Erythroblast (primary cell): ENCODE measurements around the gene KLHL29.

Source experiments
- DNase-seq, 2 experiments: peaks; one replicate each; lab custom pipeline; 2025; lab: John Stamatoyannopoulos, UW
- GATA1 ChIP-seq: IDR thresholded peaks from 2 replicates; pipeline ENCODE4 v1.6.1; 2011; ENCODE audit warnings: low read depth, mild to moderate bottlenecking, control low read depth, low read length, moderate library complexity
- POLR2A ChIP-seq: IDR thresholded peaks from 2 replicates; pipeline ENCODE4 v1.6.1; 2011; ENCODE audit warnings: mild to moderate bottlenecking, low read length

The KLHL29 gene

DNA sequence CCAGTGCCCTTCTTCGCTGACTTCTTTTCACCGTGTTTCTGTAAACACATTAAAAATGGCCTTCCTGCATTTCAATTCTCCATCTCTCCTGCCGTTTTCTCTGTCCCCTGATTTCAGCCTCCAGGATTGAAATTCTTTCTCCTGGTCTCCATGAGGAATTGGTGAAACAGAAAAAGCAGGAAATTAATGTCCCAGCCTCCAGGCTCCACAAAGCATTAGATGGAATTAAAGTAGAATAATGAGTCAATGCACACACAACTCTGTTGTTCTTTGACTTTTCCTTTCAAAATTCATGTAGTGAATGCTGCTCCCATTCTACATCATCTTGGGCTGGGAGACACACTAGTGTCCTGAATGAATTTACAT is 209.5 kb downstream of the KLHL29 start:
- DNase-seq = no peak
- no peak for TF ChIP-seq GATA1
- no peak for TF ChIP-seq POLR2A

DNA sequence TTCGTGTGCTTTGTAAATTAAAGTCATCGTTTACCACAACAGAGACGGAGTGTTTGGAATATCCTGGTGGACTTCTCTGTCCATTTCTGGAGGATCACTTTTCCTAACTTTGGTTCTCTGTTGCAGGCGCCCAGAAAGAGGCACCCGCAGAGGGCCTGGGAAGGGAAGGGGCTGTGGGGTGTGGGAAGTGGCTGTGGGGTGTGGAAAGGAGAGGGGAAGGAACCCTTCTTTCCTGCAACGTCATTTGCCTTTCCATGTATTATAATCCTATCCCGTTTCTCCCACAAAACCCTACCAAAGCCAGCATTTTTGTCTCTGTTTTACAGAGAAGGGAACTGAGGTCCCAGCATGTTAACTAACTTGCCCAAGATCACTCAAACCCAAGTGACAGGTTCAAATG is 210.0 kb downstream of the KLHL29 start:
- DNase-seq = no peak
- TF ChIP-seq GATA1 (no peak), POLR2A (no peak)

DNA sequence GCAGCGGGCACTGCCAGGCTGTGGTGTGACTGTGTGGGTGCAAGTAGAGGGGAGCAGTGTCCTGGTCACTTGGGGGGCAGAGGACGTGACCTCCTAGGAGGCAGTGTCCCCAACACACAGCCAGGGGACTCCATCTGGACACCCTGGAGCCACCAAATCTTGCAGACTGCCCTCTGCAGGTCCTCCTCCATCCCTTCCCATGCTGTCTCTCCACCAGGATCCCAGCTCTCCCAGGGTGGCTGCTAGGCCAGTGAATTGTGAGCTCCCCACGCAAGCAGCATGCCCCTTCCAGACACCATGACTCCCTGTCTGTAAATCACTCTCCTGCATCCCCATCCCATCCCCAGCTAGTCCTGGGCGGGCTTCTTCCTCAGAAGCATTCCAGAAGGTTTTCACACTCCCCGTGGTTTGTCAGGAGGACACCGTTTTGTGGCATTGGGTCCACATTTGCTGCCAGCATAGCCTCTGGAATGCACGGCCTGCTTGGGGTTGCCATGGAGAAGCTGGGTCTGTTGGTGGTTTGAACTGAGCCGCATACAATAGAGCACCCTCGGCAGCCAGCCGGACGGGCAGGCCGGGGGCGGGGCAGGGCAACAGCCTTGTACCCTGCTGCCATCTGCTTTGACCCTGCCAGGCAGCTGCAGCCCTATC is 210.7 kb downstream of the KLHL29 start:
- TF ChIP-seq GATA1 (no peak), POLR2A (no peak)
- no peak for DNase-seq

DNA sequence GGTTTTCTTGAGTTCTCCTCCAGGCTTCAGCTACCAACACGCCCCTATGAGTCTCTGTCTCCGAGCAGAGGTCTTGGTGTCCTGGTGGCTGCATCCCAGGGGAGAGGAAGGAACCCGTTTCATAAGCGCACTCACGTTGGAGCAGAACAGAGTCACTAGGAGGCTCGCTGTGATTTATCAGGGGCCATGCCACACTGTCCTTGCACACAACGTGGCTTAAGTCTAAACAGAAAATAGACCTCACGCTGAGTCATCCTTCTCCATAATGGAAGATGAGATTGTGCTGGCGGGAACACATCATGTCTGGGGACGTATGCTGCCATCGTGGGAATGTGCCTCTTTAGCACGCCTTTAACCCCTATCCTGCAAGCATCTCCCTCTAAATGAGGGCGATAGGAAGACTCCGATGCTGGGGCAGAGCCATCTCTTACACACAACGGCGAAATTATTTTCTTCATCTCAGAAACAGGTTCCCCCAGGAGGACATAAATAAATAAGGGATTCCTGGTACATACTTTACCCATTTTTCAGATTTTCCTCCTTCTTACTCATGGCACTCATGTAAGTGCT is 211.4 kb downstream of the KLHL29 start:
- no peak for DNase-seq
- TF ChIP-seq POLR2A (no peak), GATA1 (no peak)

DNA sequence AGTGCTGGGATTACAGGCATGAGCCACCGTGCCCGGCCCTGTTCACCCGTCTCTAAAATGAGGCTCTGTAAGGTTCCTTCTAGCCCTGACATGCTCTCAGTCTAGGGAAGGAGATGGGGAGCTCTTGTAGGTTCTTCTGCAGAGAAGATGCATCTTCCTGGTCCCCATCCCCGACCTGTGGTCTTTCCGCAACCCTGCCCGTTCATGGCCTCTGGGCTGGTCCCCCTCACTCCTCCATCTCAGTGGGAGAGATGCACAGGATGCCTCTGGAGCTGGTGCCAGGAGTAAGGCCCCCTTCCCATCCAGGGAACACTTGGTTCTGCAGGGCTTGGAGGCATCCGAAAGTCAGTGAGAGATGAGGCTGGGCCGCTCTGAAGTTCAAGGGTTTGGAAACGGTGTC is 212.7 kb downstream of the KLHL29 start:
- no peak for DNase-seq
- TF ChIP-seq GATA1 (no peak), POLR2A (no peak)

DNA sequence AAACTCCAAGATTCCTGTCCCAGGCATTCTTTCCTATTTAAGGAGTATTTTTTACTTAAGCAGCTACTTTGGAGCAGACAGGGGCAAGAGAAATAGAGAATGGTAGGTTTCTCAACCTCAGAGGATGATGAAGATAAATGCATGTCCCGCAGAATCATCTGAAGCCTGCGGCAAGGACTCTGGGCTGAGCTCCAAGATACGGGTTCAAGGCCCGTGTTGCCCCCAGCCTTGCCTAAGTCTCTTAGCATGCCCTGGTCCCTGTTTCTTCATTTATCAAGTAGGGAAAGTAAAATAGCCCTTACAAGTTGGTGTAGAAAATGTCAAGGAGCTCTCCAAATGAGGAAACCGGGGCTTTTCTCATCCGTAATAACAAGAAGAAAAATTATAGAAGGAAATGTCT is 214.0 kb downstream of the KLHL29 start:
- TF ChIP-seq POLR2A (no peak), GATA1 (no peak)
- no peak for DNase-seq

DNA sequence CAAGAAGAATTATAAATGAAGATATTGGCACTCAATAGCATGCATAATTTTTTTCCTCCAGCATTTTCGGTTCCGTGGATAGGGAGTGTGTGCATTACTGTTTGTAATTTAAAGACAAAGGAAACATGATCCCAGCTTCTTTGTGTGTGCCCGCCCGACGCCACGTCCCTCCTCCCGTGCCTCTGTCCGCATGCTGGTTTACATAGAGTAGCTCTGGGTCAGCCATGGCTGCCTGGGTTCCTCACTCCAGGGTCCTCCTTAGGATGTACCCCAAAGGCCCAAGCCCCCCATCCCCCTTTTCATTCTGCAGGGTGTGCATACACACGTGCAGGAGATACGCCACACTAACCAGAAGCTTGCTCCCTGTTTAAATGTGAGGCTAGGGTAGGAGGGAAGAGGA is 214.7 kb downstream of the KLHL29 start:
- DNase-seq = no peak
- TF ChIP-seq POLR2A = no peak
- no peak for TF ChIP-seq GATA1

DNA sequence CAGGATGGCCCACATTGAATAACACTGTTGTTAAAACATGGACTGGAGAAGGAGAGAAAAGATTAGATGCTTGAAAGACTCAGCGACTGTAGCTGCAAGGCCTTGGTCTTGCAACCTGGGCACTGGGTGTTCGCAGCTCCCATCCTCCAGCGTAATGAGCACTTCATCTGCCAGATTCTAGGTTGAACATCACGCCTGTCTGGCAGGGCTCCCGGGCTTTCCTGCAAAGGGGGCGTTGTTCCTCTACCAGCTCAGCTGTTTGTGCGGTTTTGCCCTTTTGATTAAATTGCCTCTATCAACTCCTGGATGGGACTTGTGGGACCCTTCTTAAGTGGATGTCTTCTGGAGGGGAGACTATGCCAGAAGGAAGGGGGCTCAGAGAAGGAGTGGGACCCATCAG is 215.4 kb downstream of the KLHL29 start:
- no peak for DNase-seq

DNA sequence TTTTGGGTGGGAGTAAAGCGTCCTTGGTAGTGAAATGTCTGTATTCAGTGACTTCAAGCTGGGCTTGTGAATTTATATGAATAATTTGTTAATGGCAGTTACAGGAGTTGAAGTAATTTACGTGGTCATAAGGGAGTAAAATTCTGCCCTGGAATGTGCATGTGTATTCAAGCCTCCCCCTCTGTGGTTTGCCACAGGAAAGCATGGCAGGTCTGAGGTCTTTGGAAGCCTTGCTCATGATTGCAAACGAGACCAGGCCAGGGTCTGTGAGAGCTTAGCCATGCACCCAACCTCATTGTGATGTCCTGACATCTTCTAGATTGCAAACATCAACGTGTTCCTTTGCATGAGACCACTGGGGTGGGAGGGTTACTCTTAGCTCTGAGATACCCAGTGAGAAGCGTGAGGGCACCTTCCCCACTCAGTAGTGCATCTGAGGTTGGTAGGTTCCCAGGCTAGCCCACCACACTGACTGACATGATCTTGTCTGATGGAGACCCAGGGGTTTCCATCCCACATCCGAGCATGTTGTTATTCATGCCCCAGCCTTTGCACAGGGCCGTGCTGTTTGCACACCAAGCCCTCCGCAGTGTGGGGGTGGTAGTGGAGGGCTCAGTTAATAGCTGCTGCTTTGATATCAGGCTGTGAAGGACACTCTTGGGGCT is 216.5 kb downstream of the KLHL29 start:
- no peak for DNase-seq
- no peak for TF ChIP-seq POLR2A
- no peak for TF ChIP-seq GATA1

More for the DNA sequence above, 215.4 kb downstream of the KLHL29 start:
- TF ChIP-seq POLR2A (no peak), GATA1 (no peak)

DNA sequence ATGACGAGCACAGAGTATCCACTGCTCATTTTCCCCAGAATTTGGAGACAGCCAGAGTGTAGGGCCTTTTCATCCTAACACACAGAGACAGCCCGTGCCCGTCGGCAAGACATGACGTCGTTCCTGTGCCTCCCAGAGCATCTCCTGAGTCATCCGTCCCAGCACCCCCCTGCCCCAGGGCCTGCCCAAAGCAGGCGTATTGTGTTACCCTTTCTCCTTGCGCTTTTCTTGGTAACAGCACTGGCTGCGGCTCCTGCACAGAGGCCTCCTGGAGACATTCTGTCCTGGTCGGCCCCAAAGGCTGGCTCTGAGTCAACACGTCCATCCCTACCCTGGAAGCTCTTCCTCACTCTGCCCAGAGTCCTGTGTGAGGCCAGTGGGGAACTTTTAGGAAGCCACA is 217.1 kb downstream of the KLHL29 start:
- no peak for DNase-seq
- TF ChIP-seq POLR2A = no peak
- TF ChIP-seq GATA1 = no peak

DNA sequence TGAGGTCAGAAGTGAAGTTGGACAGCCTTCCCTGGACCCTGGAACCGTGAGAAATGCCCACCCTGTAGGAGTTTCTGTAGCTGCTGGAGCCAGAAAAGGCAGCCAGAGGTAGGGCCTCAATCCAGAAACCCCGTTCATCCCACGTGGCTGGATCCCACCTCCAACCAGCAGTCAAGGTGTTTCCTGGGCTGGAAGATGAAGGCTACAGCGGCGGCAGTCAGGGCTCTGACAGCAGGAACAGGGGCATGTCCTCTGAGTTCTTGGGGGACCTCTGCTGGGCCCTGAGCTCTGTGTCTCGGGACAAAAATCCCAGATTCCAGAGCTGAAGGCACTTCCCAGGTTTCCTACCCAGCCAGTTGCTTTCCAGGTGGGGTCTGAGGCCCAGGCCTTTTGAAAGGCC is 218.2 kb downstream of the KLHL29 start:
- TF ChIP-seq GATA1 = no peak
- no peak for TF ChIP-seq POLR2A
- no peak for DNase-seq

DNA sequence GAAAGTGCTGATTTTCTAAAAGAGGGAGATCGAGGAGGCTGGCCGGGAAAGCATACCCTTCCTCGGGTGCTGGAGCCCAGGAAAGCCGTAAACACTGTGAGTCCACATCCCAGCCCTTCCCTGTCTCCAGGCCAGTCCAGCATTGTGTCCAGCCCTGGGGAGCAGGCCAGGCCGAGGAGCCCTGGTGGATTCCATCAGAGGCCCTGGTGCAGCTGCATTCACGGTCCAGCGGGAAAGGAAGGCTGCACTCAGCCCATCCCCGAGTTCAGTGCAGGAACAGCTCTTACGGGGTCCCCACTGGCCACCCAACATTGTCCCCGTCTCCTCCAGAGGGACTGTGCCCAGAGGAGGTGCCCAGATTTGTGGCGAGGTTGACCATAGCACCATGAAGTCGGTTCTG is 218.6 kb downstream of the KLHL29 start:
- TF ChIP-seq POLR2A (no peak), GATA1 (no peak)
- DNase-seq = no peak

DNA sequence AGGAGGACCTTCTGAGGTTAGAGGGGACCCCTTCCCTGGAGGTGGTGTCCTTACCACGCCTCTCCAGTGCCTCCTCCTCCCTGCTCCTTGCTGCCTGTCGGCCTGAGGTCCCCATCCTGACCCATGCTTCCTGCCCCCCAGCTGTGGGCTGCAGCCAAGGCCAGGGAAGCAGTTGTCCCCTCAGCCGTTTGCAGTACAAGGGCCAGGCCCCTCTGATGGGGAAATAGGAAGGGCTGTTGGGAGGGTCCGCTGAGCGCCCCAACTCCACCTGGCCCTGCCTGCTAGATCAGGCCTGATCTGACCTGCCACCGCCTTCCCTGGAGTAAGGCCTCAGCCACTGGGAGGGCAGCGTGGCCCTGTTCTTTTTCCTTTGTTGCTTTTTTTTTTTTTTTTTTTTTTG is 219.8 kb downstream of the KLHL29 start:
- DNase-seq = no peak
- TF ChIP-seq POLR2A (no peak), GATA1 (no peak)

DNA sequence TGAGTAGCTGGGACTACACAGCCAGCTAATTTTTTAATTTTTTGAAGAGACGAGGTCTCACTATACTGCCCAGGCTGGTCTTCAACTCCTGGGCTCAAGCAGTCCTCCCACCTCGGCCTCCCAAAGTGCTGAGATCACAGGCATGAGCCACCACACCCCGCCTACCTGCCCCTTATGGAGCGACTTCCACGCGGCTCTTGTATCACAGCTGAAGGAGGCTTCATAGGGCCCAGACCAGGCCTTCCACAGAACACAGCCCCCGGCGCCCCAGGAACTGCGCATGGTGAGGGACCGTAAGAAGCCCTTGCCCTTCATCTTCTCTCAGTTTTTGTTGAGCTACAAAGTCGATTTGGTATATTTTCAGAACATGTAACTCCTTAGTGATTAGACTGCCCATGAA is 220.3 kb downstream of the KLHL29 start:
- no peak for DNase-seq
- TF ChIP-seq POLR2A = no peak
- TF ChIP-seq GATA1 = no peak

DNA sequence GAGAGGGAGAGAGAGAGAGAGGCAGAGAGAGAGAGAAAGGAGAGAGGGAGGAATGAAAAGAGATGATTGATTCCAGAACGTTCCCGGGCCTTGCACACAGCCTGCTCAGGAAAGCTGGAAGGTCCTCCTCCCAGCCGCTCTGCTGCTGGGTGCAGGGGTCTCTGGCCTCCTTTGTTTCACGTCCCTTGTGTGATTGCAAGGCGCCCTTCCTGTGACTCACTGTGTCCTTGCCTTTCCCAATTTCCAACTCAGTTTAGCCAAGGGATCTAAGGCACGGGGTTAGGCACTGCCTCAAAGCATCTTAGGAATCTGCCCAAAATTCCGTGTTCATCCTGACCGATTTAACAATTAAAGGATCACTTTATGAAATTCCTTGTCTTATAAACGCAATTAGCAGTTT is 221.2 kb downstream of the KLHL29 start:
- TF ChIP-seq GATA1 (no peak), POLR2A (no peak)

More for the DNA sequence above, 221.2 kb downstream of the KLHL29 start:
- no peak for DNase-seq
